ENCODE measurements around the gene NDUFV3. TPM values are rescaled to one million over a fixed set of nuclear protein-coding genes. Genes with fewer than 3 reads are reported as not detected.

Gene NDUFV3
- polyA plus RNA-seq, 1 donor from 2014 or later: 22.7 TPM

- Histone ChIP-seq H3K4me2 (ENCODE audit: low read length) (peak overlapping the region; percentile 82), H3K27me3 (ENCODE audit: insufficient read depth, low read depth, low read length) (no peaks in the 10 kb centered on the region), H3K9ac (ENCODE audit: low read length) (peak overlapping the region; percentile 82), H3K9me2 (ENCODE audit: insufficient read depth, low read length) (no peaks in the 10 kb centered on the region), H3K36me3 (ENCODE audit: insufficient read depth, low read length) (no peaks in the 10 kb centered on the region), H2AFZ (ENCODE audit: low read depth, low read length) (no peak overlapping the region), H3K27ac (ENCODE audit: low read length) (no peak overlapping the region), H3K79me2 (replicated peaks; ENCODE audit: insufficient read depth, low read length) (peaks cover 17% of the 10 kb centered on the region), H4K20me1 (ENCODE audit: insufficient read depth) (no peaks in the 10 kb centered on the region), H3K4me3 (ENCODE audit: low read length) (peak overlapping the region; percentile 88), H3F3A (ENCODE audit: insufficient read depth, low read length, poor library complexity, severe bottlenecking) (no peaks in the 10 kb centered on the region), H3K9me3 (ENCODE audit: low read length) (no peaks in the 10 kb centered on the region)
- TF ChIP-seq EP300 (conservative IDR thresholded peaks at IDR 0.05; ENCODE audit: poor library complexity, severe bottlenecking) (no peak), TAF1 (IDR thresholded peaks at IDR 0.05; ENCODE audit: low read depth) (no peak), POLR2AphosphoS5 (IDR thresholded peaks at IDR 0.05) (no peak), MXI1 (conservative IDR thresholded peaks at IDR 0.05; ENCODE audit: poor library complexity, severe bottlenecking) (no peak), SMC3 (conservative IDR thresholded peaks at IDR 0.05; ENCODE audit: poor library complexity) (no peak), EZH2 (IDR thresholded peaks at IDR 0.05; ENCODE audit: borderline replicate concordance, insufficient read depth, low read length, poor library complexity, severe bottlenecking) (no peak), RAD21 (conservative IDR thresholded peaks at IDR 0.05) (no peak)
- TF ChIP-seq, protein P1, sequence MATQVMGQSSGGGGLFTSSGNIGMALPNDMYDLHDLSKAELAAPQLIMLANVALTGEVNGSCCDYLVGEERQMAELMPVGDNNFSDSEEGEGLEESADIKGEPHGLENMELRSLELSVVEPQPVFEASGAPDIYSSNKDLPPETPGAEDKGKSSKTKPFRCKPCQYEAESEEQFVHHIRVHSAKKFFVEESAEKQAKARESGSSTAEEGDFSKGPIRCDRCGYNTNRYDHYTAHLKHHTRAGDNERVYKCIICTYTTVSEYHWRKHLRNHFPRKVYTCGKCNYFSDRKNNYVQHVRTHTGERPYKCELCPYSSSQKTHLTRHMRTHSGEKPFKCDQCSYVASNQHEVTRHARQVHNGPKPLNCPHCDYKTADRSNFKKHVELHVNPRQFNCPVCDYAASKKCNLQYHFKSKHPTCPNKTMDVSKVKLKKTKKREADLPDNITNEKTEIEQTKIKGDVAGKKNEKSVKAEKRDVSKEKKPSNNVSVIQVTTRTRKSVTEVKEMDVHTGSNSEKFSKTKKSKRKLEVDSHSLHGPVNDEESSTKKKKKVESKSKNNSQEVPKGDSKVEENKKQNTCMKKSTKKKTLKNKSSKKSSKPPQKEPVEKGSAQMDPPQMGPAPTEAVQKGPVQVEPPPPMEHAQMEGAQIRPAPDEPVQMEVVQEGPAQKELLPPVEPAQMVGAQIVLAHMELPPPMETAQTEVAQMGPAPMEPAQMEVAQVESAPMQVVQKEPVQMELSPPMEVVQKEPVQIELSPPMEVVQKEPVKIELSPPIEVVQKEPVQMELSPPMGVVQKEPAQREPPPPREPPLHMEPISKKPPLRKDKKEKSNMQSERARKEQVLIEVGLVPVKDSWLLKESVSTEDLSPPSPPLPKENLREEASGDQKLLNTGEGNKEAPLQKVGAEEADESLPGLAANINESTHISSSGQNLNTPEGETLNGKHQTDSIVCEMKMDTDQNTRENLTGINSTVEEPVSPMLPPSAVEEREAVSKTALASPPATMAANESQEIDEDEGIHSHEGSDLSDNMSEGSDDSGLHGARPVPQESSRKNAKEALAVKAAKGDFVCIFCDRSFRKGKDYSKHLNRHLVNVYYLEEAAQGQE (IDR thresholded peaks at IDR 0.05; ENCODE audit: borderline replicate concordance): no peak
- TF ChIP-seq, protein P2, sequence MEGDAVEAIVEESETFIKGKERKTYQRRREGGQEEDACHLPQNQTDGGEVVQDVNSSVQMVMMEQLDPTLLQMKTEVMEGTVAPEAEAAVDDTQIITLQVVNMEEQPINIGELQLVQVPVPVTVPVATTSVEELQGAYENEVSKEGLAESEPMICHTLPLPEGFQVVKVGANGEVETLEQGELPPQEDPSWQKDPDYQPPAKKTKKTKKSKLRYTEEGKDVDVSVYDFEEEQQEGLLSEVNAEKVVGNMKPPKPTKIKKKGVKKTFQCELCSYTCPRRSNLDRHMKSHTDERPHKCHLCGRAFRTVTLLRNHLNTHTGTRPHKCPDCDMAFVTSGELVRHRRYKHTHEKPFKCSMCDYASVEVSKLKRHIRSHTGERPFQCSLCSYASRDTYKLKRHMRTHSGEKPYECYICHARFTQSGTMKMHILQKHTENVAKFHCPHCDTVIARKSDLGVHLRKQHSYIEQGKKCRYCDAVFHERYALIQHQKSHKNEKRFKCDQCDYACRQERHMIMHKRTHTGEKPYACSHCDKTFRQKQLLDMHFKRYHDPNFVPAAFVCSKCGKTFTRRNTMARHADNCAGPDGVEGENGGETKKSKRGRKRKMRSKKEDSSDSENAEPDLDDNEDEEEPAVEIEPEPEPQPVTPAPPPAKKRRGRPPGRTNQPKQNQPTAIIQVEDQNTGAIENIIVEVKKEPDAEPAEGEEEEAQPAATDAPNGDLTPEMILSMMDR (IDR thresholded peaks at IDR 0.05; ENCODE audit: poor library complexity, severe bottlenecking): no peak
These were observed 12.8 kb upstream of the NDUFV3 start for GRCh38 chr21:42880352-42880751.

GRCh38 chr21:42883921-42884320, 9.2 kb upstream of the NDUFV3 start:
- H3K9me3 ChIP-seq (ENCODE audit: low read length): no peaks in the 10 kb centered on the region
- H4K20me1 ChIP-seq (ENCODE audit: insufficient read depth): no peaks in the 10 kb centered on the region
- H3K9me2 ChIP-seq (ENCODE audit: insufficient read depth, low read length): no peaks in the 10 kb centered on the region
- no peak overlapping the region for H3K27ac ChIP-seq (ENCODE audit: low read length)
- no peak overlapping the region for H3K4me3 ChIP-seq (ENCODE audit: low read length)
- H3K4me2 ChIP-seq (ENCODE audit: low read length): no peak overlapping the region
- H3K9ac ChIP-seq (ENCODE audit: low read length): no peak overlapping the region
- no peaks in the 10 kb centered on the region for H3K27me3 ChIP-seq (ENCODE audit: insufficient read depth, low read depth, low read length)
- TF ChIP-seq, protein P1 (IDR thresholded peaks at IDR 0.05; ENCODE audit: borderline replicate concordance): no peak
- TF ChIP-seq, protein P2 (IDR thresholded peaks at IDR 0.05; ENCODE audit: poor library complexity, severe bottlenecking): no peak
- TF ChIP-seq TAF1 (IDR thresholded peaks at IDR 0.05; ENCODE audit: low read depth) (no peak), POLR2AphosphoS5 (IDR thresholded peaks at IDR 0.05) (no peak)
- no peak overlapping the region for H2AFZ ChIP-seq (ENCODE audit: low read depth, low read length)
- H3K79me2 ChIP-seq (replicated peaks; ENCODE audit: insufficient read depth, low read length): peaks cover 8% of the 10 kb centered on the region
- H3F3A ChIP-seq (ENCODE audit: insufficient read depth, low read length, poor library complexity, severe bottlenecking): no peaks in the 10 kb centered on the region
- H3K36me3 ChIP-seq (ENCODE audit: insufficient read depth, low read length): no peaks in the 10 kb centered on the region

All from neural cell (in vitro differentiated cells).